UCSD-AML1 (cell line): ENCODE measurements around the gene KCNK6.

ENCODE experiments used
- DNase-seq: peaks from one replicate; lab custom pipeline; 2025; ENCODE audit not compliant: unreplicated experiment; lab: John Stamatoyannopoulos, UW

The KCNK6 gene

GRCh38 chr19:38294090-38294489 is 25.6 kb upstream of the KCNK6 start:
- no peak for DNase-seq

- no peak for DNase-seq
Observed at GRCh38 chr19:38298821-38299680, 20.6 kb upstream of the KCNK6 start.

DNA sequence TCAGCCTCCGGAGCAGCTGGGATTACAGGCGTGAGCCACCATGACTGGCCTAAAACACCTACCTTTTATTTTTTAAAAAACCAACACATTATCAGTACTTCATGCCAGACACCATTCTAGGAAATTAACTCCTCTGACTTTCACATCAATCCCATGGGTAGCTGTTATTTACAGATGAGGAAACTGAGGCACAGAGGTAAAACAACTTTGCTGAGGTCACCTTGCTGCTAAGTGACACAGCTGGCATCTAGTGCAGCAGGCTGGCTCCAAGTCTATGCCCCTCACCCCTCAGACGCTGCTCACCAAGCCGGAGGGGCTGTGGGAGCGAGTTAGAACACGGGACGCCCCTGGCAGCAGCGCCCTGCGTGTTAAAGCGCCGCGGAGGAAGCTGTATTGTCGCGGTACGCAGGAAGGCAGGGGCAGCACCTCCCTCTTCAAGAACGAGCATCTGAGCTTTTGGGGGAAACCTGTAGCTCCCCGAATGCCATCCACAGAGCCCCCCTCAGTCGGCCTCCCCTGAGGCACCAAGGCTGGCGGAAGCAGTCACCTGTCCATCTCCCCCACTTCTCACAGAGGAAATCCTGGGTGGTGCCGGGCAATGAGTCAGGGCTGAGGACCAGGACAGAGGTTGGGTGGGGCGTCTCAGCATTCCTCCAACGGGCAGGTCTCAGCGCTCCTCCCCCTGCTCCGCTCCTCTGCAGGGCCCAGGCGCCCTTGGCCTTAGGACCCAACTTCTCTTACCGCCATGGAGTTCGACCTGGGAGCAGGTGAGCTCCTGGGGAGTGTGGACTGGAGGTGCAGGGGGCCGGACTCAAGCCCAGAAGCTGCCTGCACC is 15.9 kb upstream of the KCNK6 start, which contains the start of gene C19orf33:
C19orf33 (plus strand) TSS at position 735 of the 835 bp plus-strand sequence; CDS start at position 746, 11 bp downstream.
- peak; percentile 51 for DNase-seq

DNA sequence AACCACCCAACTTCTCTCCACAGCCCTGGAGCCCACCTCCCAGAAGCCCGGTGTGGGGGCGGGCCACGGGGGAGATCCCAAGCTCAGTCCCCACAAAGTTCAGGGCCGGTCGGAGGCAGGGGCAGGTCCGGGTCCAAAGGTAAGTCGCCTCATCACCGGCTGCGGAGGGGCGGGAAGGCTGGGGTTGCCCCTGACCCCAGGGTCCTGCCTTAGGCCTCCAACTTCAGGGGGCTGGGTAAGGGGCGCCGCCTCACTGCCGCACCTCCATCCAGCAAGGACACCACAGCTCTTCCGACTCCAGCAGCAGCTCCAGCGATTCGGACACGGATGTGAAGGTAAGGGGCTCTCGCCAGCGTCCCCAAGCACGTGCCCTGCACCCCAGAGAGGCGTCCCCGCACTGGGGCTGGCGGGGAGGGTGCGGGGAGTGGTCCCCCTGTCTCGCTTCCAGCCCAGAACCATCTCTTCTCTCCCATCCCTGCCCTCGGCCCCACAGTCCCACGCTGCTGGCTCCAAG is 15.2 kb upstream of the KCNK6 start:
- no peak for DNase-seq

- no peak for DNase-seq
Observed at GRCh38 chr19:38304866-38305429, 14.7 kb upstream of the KCNK6 start.

DNA sequence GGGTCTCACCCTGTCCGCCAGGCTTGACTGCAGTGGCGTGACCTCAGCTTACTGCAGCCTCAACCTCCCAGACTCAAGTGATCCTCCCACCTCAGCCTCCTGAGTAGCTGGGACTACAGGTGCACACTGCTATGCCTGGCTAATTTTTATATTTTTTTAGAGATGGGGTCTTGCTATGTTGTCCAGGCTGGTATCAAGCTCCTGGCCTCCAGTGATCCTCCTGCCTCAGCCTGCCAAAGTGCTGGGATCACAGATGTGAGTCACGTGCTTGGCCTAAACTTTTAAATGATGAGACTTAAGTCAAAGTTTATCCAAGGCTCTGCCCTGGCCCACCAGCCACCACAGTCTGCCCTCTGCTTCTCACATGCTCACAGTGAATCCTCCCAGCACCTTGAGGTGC is 13.4 kb upstream of the KCNK6 start:
- DNase-seq = no peak

GRCh38 chr19:38307076-38307475 is 12.6 kb upstream of the KCNK6 start:
- DNase-seq = no peak

- no peak for DNase-seq
Observed at GRCh38 chr19:38307597-38307996, 12.0 kb upstream of the KCNK6 start.

DNA sequence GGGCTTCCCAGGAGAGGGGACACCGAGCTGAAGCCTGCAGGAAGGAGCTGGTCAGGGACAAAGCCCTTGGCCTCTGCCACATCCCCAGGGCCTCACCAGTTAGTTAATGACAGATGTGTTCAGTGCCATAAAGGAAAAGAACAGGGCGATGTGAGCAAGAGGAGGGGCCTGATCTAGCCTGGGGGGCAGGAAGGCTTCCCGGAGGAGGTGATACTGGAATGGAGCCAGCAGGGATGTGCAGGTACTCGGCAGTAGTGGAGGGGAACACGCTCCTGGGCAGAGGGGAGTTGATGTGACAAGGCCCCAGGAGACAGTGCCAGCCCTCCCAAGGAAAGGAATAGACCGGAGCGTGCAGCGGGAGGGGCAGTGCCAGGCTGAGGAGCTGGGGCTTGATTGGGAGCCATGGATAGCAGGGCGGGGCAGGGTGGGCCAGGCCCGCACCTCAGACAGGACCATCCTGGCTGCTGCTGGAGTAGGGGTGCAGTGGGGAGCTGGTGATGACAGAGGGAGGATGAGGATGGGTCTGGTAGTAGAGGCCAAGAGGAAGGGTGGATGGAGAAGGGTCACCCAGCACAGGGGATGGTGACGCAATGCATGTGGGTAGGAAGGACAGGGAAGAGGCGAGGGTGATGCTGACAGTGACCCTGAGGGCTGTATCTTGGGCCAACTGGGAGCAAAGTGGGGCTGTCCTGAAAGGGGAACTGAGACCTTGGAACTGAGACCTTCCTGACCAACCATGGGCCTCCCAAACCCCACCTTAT is 11.5 kb upstream of the KCNK6 start:
- DNase-seq = no peak

- DNase-seq = no peak
Observed at GRCh38 chr19:38308926-38309614, 10.6 kb upstream of the KCNK6 start.

DNA sequence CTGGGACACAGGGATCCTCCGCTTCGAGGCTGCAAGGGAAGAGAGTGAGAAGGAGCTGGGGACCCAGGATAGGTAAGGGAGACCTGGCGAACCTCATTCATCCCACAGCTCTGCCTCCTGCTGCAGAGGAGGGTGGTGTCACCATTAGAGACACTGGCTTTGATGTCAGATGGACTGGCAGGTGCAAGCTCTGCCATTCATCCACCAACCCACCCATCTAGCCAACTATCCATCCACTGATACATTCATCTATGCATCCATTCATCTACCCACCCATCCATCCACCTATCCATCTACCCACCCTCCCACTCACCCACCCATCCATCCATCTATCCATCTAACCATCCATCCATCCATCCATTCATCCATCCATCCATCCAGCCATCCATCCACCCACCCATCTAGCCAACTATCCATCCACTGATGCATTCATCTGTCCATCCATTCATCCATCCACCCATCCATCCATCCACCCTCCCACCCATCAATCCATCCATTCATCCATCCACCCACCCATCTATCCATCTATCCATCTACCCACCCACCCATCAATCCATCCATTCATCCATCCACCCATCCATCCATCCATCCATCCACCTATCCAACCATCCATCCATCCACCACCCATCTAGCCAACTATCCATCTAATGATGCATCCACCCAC is 9.9 kb upstream of the KCNK6 start:
- no peak for DNase-seq

- no peak for DNase-seq
Observed at GRCh38 chr19:38310279-38310670, 9.4 kb upstream of the KCNK6 start.

DNA sequence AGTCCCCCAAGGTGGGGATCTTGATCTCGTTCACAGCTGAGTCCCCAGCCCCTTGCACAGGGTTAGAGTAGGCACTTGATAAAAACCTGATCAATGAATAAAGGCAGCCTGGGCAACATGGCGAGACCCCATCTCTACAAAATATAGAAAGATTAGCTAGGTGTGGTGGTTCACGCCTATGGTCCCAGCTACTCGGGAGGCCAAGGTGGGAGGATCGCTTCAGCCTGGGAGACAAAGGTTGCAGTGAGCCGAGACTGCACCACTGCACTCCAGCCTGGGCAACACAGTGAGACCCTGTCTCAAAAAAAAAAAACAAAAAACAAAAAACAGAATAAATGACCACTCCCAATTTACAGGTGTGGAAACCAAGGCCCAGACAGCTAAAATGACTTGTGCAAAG is 8.7 kb upstream of the KCNK6 start:
- no peak for DNase-seq

- DNase-seq = peak; percentile 97
Observed at GRCh38 chr19:38315657-38316476, 3.8 kb upstream of the KCNK6 start, which contains the start of gene YIF1B. Gene YIF1B (minus strand): TSS chr19:38315947. CDS start chr19:38315917, 30 bp downstream.

- no peak for DNase-seq
Observed at GRCh38 chr19:38316477-38317067, 3.1 kb upstream of the KCNK6 start.

DNA sequence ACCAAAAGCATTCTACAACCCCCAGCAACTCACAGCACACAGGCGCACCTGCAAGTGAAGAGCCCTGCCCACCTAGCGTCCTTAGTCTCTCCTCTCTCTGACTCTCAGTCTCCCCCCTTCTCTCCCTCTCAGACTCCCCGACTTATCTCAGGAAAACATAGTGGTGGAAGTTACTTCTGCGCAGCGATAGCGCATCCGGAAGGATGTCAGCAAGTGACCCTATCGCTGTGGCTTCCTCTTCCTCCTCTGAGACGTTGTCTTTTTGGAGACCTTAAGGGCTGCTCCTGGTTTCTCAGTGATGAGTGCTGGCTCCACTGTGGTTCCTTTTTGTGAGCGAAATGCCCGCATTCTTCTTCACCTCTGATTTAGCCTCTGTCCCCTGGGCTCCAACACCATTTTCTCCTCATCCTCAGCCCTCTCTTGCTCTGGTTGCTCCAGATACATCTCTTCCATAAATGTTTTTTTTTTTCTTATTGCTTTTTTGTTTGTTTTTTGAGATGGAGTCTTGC is 2.5 kb upstream of the KCNK6 start:
- peak; percentile 76 for DNase-seq

DNA sequence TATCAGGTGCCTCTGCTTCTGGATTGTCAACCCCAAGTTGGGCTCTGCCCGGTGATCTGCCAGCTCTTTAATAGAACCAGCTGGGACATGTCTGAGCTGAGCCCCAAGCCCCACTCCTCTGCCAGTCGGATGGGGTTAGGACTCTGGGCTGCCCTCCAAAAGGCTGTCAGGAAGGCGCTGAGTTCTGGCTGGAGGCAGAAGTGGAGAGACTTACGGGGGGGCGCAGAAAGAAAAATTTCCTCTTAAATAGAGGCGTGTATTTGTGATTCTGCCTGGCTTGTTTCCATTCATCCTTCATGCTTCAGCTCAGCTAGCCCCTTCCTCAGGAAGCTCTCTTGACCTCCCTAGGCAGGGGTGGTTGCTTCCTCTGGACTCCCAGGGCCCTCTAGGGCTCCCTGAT is 985 bp upstream of the KCNK6 start:
- no peak for DNase-seq

DNA sequence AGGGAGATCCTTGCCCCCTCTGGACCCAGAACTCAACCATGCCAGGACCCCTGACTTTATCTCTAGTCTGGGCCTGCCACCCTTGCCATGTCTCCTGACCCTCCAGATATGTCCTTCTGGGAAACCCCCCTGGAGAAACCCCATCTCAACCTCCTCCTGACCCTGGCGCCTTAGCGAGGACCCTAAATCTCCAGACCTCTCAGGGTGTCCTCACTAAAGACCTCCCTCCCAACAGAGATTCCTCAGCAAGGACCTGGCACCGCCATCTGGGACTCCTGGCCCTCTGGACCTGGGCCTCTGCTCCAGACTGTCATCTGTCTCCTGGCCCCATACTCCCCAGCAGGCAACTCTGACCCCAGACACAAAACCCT is 1.3 kb downstream of the KCNK6 start:
- DNase-seq = no peak
